Measurements from ENCODE around the gene NAB2.

- TF ChIP-seq CTCF (optimal IDR thresholded peaks at IDR 0.05 in 1 of 3, IDR thresholded peaks at IDR 0.05 in 1 of 3, conservative IDR thresholded peaks at IDR 0.05 in 1 of 3; ENCODE audit: extremely low read depth in 1 of 3, insufficient read depth in 2 of 3, low read length in 3 of 3) (no peak), EZH2 (IDR thresholded peaks at IDR 0.05; ENCODE audit: low read length) (no peak)
Observed at GRCh38 chr12:57049119-57049446, 39.8 kb upstream of the NAB2 start.

All from keratinocyte (primary cell).